Measurements from ENCODE around the gene PFDN2. TPM values are rescaled to one million over a fixed set of nuclear protein-coding genes. Genes with fewer than 3 reads are reported as not detected.

PFDN2 gene
- total and polyA plus RNA-seq, 11 donors: 38.3 to 234 (median 49.8) TPM

DNA sequence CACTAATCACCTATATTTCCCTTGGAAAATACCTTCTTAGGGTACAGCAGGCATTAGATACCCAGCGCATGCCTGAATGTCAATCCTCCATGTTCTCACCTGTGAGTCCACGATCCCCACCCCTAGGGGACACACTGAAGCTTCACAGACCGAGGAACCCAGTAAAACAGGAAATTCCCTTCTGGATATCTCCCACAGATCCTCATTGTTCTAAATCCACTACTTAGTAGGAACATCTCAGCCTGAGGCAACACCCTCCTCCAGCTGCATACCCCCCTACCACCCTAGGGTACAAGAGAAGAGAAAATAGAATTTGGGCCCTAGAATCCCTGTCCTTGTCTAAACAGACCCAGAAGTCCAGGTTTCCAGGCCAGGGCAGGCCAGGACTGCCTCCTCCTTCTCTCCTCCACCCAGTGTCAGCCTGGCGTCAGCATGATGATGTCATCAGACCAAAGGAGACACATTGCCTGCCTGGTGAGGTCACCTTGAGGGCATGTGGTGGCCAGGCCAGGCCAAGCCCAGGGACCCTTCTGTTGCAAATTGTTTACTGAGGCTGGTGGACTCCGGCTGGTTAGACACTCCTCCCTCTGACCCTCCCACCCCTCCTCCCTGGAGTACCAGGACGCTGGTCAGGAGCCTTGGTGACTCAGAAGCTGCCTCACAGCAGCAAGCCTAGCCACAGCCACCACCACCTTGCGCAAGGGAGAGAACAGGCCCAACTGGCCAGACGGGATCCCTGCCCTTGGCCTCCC, 34.7 kb downstream of the PFDN2 start:
- 56 to 67% (median 62%) methylated on average over 4 to 8 of the region's 8 CpGs for WGBS, 4 donors

DNA sequence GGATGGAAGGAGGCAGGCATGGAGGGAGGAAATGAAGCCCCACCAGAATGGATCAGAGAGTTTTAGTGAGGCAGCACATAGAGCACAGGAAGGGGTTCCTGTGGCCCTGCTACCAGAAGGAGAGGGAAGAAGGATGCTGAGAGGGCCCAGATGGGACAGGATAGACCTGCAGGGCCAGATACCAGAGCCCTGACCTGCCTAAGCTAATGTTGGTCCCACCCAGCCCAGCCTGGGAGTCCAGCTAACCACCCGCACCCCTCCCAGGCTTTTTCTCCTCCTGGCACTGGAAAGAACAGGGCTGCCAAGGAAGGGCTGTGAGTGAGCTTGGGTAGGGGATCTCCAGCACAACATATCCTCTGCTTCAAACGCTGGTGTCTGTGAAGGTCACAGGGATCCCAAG, 35.4 kb downstream of the PFDN2 start:
- H3K4me3 ChIP-seq: no peak overlapping the region
- intact Hi-C loops (cut with DNase I): no loop called here
- DNase-seq: no peak
- no peaks in the 10 kb centered on the region for H3K36me3 ChIP-seq
- no peaks in the 10 kb centered on the region for H3K9me3 ChIP-seq
- ATAC-seq: no peak
- H3K27me3 ChIP-seq: peaks cover 0 to 5% (median 0%) of the 10 kb centered on the region in 9 donors
- H3K4me1 ChIP-seq: peaks cover 0 to 16% (median 0%) of the 10 kb centered on the region in 12 donors
- TF ChIP-seq POLR2A (IDR thresholded peaks at IDR 0.05): no peak
- TF ChIP-seq, protein P1, sequence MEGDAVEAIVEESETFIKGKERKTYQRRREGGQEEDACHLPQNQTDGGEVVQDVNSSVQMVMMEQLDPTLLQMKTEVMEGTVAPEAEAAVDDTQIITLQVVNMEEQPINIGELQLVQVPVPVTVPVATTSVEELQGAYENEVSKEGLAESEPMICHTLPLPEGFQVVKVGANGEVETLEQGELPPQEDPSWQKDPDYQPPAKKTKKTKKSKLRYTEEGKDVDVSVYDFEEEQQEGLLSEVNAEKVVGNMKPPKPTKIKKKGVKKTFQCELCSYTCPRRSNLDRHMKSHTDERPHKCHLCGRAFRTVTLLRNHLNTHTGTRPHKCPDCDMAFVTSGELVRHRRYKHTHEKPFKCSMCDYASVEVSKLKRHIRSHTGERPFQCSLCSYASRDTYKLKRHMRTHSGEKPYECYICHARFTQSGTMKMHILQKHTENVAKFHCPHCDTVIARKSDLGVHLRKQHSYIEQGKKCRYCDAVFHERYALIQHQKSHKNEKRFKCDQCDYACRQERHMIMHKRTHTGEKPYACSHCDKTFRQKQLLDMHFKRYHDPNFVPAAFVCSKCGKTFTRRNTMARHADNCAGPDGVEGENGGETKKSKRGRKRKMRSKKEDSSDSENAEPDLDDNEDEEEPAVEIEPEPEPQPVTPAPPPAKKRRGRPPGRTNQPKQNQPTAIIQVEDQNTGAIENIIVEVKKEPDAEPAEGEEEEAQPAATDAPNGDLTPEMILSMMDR (IDR thresholded peaks at IDR 0.05): no peak
- 89 to 92% (median 91%) methylated on average over 2 of the region's 2 CpGs for WGBS, 4 donors
- peak overlapping the region in 1 of 12 donors; percentile 34 for H3K27ac ChIP-seq

More for the DNA sequence above, 34.7 kb downstream of the PFDN2 start:
- Histone ChIP-seq H3K36me3 (no peaks in the 10 kb centered on the region), H3K9me3 (no peaks in the 10 kb centered on the region), H3K4me3 (no peak overlapping the region), H3K27me3 (peaks cover 0 to 5% (median 0%) of the 10 kb centered on the region in 9 donors), H3K4me1 (peaks cover 0 to 16% (median 0%) of the 10 kb centered on the region in 12 donors), H3K27ac (peak overlapping the region in 1 of 12 donors; percentile 34)
- intact Hi-C loops (cut with DNase I): no loop called here
- TF ChIP-seq, protein P1 (IDR thresholded peaks at IDR 0.05): no peak
- TF ChIP-seq POLR2A (IDR thresholded peaks at IDR 0.05): no peak
- ATAC-seq: peak; percentile 52 to 94 (median 84)
- DNase-seq: peak in 3 of 5 donors; percentile 79 to 85 (median 81)

DNA sequence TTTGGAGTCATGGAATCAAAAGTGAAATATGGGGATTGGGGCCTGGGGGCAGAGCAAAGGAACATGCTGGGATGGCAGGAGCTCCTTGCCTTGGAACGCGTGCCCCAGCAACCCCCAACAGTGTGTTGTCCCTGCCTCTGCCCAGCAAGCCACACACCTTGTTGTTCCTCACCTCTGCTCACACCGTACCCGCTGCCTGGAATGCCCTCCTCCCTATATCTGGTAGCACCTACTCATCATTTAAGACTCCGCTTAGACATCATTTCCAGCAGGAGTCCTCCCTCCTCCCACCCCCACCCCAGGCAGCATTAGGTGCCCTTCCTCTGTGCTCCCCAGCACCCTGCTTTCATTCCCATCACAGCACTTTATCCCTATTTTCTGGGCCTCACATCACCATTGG, 36.3 kb downstream of the PFDN2 start:
- Histone ChIP-seq H3K27ac (no peak overlapping the region), H3K9me3 (no peaks in the 10 kb centered on the region), H3K36me3 (no peaks in the 10 kb centered on the region), H3K27me3 (peaks cover 0 to 5% (median 0%) of the 10 kb centered on the region in 9 donors), H3K4me1 (peaks cover 0 to 16% (median 0%) of the 10 kb centered on the region in 12 donors), H3K4me3 (no peak overlapping the region)
- intact Hi-C loops (cut with DNase I): no loop called here
- WGBS, 4 donors: 76 to 96% (median 79%) methylated on average over 5 of the region's 5 CpGs
- no peak for DNase-seq
- ATAC-seq: no peak
- TF ChIP-seq, protein P1 (IDR thresholded peaks at IDR 0.05): no peak
- no peak for TF ChIP-seq POLR2A (IDR thresholded peaks at IDR 0.05)

DNA sequence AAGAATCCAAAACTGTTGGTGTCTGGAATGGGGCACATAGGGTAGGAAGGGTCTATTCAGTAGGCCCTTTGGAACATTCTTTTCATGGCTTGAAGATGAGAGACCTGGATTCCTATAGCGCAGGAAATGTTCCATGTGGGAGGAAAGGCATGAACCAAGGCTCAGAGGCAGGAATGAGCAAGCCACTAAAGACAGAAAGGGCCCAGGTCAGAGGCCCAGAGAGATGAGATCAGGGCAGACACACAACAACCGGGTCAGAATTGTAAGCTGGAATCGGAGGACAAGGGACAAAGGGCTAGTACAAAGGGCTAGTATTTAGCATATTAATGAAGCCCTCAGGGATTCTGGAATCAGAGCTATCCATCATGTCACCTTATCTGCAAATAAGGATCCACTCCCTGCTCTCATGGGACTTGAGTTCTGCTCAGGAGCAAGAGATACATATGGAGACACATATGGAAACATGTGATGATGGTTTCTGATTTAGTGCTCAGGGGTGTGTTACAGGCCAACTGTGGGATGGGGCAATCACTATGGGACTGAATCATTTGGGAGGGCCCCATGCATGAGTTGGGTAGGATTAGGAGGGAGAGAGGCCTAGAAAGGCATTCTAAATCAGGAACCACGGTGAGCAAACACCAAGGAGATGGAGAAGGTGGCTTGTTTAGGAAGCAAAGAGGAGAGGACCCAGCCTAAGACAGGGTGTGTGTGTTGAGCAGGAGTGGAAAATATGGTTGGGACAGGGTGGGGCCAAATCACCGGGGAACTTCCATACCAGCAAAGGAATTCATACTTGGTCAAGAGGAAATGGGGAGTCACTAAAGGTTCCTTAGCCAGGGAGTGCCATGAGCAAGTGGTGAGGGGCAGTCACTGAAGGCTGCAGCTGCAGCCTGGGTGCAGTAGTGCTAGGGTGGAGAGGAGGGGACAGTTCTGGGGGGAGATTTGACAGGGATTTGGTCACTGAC, 37.1 kb downstream of the PFDN2 start:
- no peak overlapping the region for H3K4me3 ChIP-seq
- H3K9me3 ChIP-seq: no peaks in the 10 kb centered on the region
- no peak for ATAC-seq
- no peak for DNase-seq
- peaks cover 0 to 16% (median 0%) of the 10 kb centered on the region in 12 donors for H3K4me1 ChIP-seq
- H3K27ac ChIP-seq: no peak overlapping the region
- H3K36me3 ChIP-seq: no peaks in the 10 kb centered on the region
- TF ChIP-seq, protein P1 (IDR thresholded peaks at IDR 0.05): no peak
- no peak for TF ChIP-seq POLR2A (IDR thresholded peaks at IDR 0.05)
- WGBS, 4 donors: 77 to 85% (median 80%) methylated on average over 5 of the region's 5 CpGs
- H3K27me3 ChIP-seq: peaks cover 0 to 5% (median 0%) of the 10 kb centered on the region in 9 donors
- intact Hi-C loops (cut with DNase I): no loop called here

Measured in heart left ventricle (tissue), 16 donors.